CD4-positive, alpha-beta T cell treated with Interferon gamma for 1 hour (primary cell): ENCODE data around the gene TEK.

Experiments
- DNase-seq: peaks from one replicate; pipeline ENCODE4 v3.0.0-alpha.2; 2020

The TEK gene

DNA sequence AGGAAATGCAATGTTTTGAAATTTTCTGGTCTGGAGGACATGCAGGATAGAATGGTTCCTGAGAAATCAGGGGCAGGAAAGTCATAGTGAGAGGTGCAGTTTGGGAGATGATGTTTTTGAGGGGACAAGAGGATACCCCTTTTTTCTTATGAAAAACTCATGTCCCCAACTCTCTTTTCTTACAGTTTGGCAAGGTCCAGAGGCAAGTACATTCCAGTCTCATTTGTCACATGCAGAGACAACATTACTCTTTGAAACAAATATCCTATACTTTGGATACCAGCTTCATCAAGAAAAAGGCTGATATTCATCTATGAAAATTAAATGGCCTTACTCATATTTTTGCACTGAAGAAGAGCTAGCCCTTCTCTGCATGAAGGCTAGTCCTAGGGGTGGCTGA lies 139.7 kb downstream of the TEK start:
- DNase-seq, result no peak

GRCh38 chr9:27258662-27259061 lies 149.6 kb downstream of the TEK start:
- DNase-seq, result no peak

GRCh38 chr9:27260789-27261516 lies 151.9 kb downstream of the TEK start:
- no peak for DNase-seq

DNA sequence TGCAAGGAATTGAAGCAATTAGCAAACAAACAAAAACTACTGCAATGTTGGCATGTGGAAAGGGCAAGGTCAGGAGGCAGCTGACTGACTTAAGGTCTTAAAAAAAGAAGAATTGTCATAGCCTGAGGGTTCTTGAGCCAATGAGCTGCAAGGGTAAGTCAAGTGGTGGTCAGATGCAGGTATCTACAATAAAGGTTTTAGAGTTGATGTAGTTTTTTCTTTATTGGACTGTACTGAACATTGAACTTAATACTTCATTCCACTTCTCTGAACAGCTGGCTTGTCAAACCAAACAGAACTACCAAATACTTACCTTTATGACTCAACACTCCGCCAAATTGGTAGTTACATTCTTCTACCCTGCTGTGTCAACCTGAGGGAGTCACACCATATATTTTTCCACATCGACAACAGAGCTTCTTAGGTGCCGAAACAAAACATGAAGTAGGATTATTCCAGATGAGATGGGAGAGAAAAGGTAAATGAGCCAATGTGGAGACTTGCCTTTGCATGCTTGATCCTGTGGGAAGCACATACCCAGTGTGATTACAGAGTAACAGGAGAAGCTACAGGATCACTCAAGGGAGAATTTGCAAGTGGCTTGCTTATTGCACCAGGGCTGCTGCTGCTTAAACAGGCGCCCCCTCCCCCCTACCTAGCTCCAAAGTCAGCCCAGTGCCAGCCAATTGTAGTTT lies 152.6 kb downstream of the TEK start:
- no peak for DNase-seq

GRCh38 chr9:27272103-27272502 lies 163.1 kb downstream of the TEK start:
- DNase-seq, result no peak

- DNase-seq, result no peak
Measured at GRCh38 chr9:27273186-27273585, 164.2 kb downstream of the TEK start.

DNA sequence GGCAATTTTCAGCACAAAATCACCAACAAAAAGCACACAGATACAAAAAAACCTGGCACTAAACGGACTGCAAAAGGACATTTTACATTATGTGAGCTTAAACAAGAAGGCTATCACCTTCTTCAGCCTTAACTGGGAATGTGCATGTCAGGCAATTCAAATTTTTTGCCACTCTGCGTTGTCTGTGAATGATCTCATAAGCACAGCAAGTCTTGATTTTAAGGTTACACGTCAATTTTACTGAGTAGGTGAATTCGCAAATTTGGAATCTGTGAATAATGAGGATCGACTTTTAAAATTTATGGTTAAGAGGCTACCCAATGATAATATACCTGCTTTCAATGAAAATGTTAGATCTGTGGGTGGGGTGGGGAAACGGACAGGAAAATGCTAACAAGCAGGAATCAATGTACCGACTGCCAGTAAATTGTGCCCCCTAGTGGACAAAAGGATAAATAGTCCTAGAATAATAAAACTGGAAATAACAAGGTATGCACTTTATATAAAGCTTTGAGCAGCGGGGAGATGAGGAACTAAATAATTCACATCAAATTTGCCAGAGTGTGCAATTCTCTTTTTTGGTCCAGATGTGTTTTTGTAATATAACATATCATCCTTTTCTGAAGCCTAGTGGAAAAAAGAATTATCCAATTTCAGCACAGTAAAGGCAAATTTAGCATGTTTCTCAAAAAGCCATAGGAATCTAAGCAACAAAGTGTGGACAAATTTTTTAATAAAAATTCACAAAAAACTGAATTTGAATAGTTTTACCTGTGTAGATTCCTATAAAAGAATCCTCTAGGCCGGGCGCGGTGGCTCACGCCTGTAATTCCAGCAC lies 167.4 kb downstream of the TEK start:
- no peak for DNase-seq

DNA sequence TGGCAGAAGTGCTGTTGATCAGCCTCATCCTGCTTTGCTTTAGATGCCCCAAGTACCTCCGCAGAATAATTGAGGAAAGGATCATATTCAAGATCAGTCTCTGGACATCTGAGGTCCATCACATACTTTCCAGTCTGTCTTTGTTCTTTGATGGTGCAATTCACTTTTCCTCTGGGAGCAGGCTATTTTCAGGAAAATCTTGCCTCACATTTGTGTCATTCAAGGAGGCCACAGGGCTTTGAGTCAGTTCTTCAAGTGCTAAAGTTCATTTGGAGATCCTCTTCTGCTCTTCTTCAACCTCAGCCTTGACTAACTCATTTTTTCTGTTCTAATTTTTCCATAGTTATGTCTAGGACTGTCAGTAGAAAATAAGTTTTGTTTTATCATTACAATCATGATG lies 169.3 kb downstream of the TEK start:
- DNase-seq, result no peak

DNA sequence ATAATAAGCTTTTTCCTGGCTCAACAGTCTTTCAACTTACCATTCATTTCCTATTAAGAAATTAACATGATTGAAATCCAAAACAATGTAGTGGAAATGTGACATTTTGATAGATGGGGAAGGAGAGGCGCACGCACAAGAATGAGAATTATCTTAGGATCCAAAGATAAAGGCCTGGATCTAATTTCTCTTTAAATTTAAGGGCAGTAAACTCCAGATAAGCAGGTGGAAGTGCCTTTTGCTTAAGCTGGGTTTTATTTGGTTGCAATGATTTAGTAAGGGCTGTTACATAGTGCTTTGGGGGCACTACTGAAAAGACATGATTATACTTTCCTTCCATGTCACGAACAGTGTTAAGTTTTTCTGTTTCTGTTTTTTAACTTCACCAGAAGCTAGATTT lies 170.6 kb downstream of the TEK start:
- DNase-seq, result no peak
